HEK293T (cell line): ENCODE results near the gene GEMIN4.
A peak's percentile ranks its signal among the peaks of the same experiment; 100 is the strongest.
"Not testable (repeated sequence)": the region's sequence is repeated elsewhere in the genome, so short reads cannot be mapped to it uniquely, and the experiment has no call there.

Experiments used
- CTCF ChIA-PET: fragments of 350-600 bp; formaldehyde crosslinking; extraction: SDS; loops from one replicate; lab custom pipeline; 2021; ENCODE audit warnings: antibody characterized with exemption, inconsistent platforms; lab: Yijun Ruan, JAX
- POLR2A ChIA-PET: fragments of 350-600 bp; formaldehyde crosslinking; extraction: SDS; loops from one replicate; lab custom pipeline; 2020; ENCODE audit warnings: antibody characterized with exemption, inconsistent platforms; lab: Yijun Ruan, JAX
- DNase-seq: peaks from one replicate; pipeline ENCODE4 v3.0.0; 2012; ENCODE audit warnings: mixed read lengths; ENCODE audit errors: extremely low spot score
- ARNT ChIP-seq: fragments of 450-650 bp; IDR thresholded peaks from 2 replicates; pipeline ENCODE4 v1.6.1; 2017; ENCODE audit warnings: mild to moderate bottlenecking
- BHLHE40 ChIP-seq: fragments of 450-650 bp; IDR thresholded peaks from 2 replicates; pipeline ENCODE4 v1.6.1; 2016; ENCODE audit warnings: mild to moderate bottlenecking, moderate library complexity, borderline replicate concordance
- CTBP1 ChIP-seq: fragments of 450-650 bp; IDR thresholded peaks from 2 replicates; pipeline ENCODE4 v1.6.1; 2016; ENCODE audit warnings: borderline replicate concordance
- ELF4 ChIP-seq: fragments of 450-650 bp; IDR thresholded peaks from 2 replicates; pipeline ENCODE4 v1.6.1; 2017; ENCODE audit warnings: antibody characterized with exemption
- FOXA1 ChIP-seq: fragments of 450-650 bp; IDR thresholded peaks from 2 replicates; pipeline ENCODE4 v1.6.1; 2016; ENCODE audit warnings: mild to moderate bottlenecking
- FOXK2 ChIP-seq: fragments of 450-650 bp; IDR thresholded peaks from 2 replicates; pipeline ENCODE4 v1.6.1; 2016; ENCODE audit warnings: mild to moderate bottlenecking
- FOXM1 ChIP-seq: fragments of 450-650 bp; IDR thresholded peaks from 2 replicates; pipeline ENCODE4 v1.6.1; 2017; ENCODE audit warnings: mild to moderate bottlenecking, borderline replicate concordance
- HDGF ChIP-seq: fragments of 450-650 bp; IDR thresholded peaks from 2 replicates; pipeline ENCODE4 v1.6.1; 2017; ENCODE audit warnings: antibody characterized with exemption, borderline replicate concordance
- L3MBTL2 ChIP-seq: fragments of 450-650 bp; conservative IDR thresholded peaks from 2 replicates; pipeline ENCODE4 v1.6.1; 2016; ENCODE audit warnings: mild to moderate bottlenecking
- LEF1 ChIP-seq: fragments of 450-650 bp; IDR thresholded peaks from 2 replicates; pipeline ENCODE4 v1.6.1; 2017; ENCODE audit warnings: mild to moderate bottlenecking, borderline replicate concordance
- NFRKB ChIP-seq: fragments of 450-650 bp; IDR thresholded peaks from 2 replicates; pipeline ENCODE4 v1.6.1; 2016; ENCODE audit warnings: mild to moderate bottlenecking, moderate library complexity
- PKNOX1 ChIP-seq: fragments of 450-650 bp; IDR thresholded peaks from 2 replicates; pipeline ENCODE4 v1.6.1; 2016
- SP1 ChIP-seq: fragments of 450-650 bp; IDR thresholded peaks from 2 replicates; pipeline ENCODE4 v1.6.1; 2017
- SUZ12 ChIP-seq: fragments of 450-650 bp; IDR thresholded peaks from 2 replicates; pipeline ENCODE4 v1.6.1; 2016; ENCODE audit warnings: mild to moderate bottlenecking
- TARDBP ChIP-seq: fragments of 450-650 bp; IDR thresholded peaks from 2 replicates; pipeline ENCODE4 v1.6.1; 2016
- ZNF384 ChIP-seq: fragments of 450-650 bp; IDR thresholded peaks from 2 replicates; pipeline ENCODE4 v1.6.1; 2016

GEMIN4 gene

GRCh38 chr17:752620-753219 is 656 bp upstream of the GEMIN4 start:
- peak; percentile 53 for DNase-seq
- CTCF ChIA-PET, result interaction anchor here (0.6 kb wide), 1 partner anchor 13 kb away, joined by 3 read pairs; no protein-coding TSS in a partner anchor
- POLR2A ChIA-PET, result interaction anchor here (0.7 to 2.4 kb wide), 2 partner anchors 14 to 29 kb away, joined by 4 to 7 read pairs; partner anchors contain the start of genes GLOD4 and MRM3
- TF ChIP-seq HDGF (no peak), L3MBTL2 (peak; percentile 73)

GRCh38 chr17:751269-752001 is 629 bp downstream of the GEMIN4 start:
- DNase-seq, result peak; percentile 20
- ChIA-PET POLR2A (interaction anchor here (1.8 to 2.4 kb wide), 2 partner anchors 30 to 36 kb away, joined by 7 to 8 read pairs; partner anchors contain the start of genes GLOD4 and MRM3), CTCF (interaction anchor here (0.6 kb wide), 2 partner anchors 129 to 1009 kb away, joined by 3 read pairs; no protein-coding TSS in a partner anchor)
- TF ChIP-seq NFRKB, result no peak
- no peak for TF ChIP-seq ELF4
- peak; percentile 66 for TF ChIP-seq L3MBTL2

GRCh38 chr17:750431-751037 is 1.5 kb downstream of the GEMIN4 start:
- DNase-seq, result no peak
- ChIA-PET POLR2A (interaction anchor here (1.3 to 2.4 kb wide), 3 partner anchors 13 to 35 kb away, joined by 5 to 8 read pairs (median 7); partner anchors contain the start of genes GLOD4 and MRM3), CTCF (interaction anchor here (0.6 to 0.9 kb wide), 2 partner anchors 15 to 251 kb away, joined by 4 to 10 read pairs; no protein-coding TSS in a partner anchor)

GRCh38 chr17:749359-749758 is 2.7 kb downstream of the GEMIN4 start:
- DNase-seq, CTCF ChIA-PET: not testable (repeated sequence)
- POLR2A ChIA-PET, result interaction anchor here (1.3 kb wide), 1 partner anchor 12 kb away, joined by 5 read pairs; no protein-coding TSS in a partner anchor

More at GRCh38 chr17:750431-751037, 1.5 kb downstream of the GEMIN4 start:
- TF ChIP-seq CTBP1 (no peak), SP1 (no peak), FOXA1 (no peak), L3MBTL2 (no peak), PKNOX1 (no peak), ZNF384 (no peak), SUZ12 (no peak), ELF4 (no peak), BHLHE40 (no peak)

- POLR2A ChIA-PET, result interaction anchor here (1.0 kb wide), 1 partner anchor 16 kb away, joined by 3 read pairs; no protein-coding TSS in a partner anchor
- CTCF ChIA-PET, DNase-seq: not testable (repeated sequence)
Measured at GRCh38 chr17:748604-749003, 3.5 kb downstream of the GEMIN4 start.

- DNase-seq, result no peak
- ChIA-PET POLR2A (interaction anchor here (0.5 kb wide), 1 partner anchor 190 kb away, joined by 3 read pairs; no protein-coding TSS in a partner anchor), CTCF (no interaction called here)
- no peak for TF ChIP-seq NFRKB
- no peak for TF ChIP-seq SUZ12
- no peak for TF ChIP-seq ELF4
- no peak for TF ChIP-seq FOXA1
- TF ChIP-seq BHLHE40, result no peak
- TF ChIP-seq HDGF, result no peak
- no peak for TF ChIP-seq TARDBP
- no peak for TF ChIP-seq PKNOX1
- no peak for TF ChIP-seq LEF1
- no peak for TF ChIP-seq FOXK2
- no peak for TF ChIP-seq SP1
- no peak for TF ChIP-seq L3MBTL2
- no peak for TF ChIP-seq ZNF384
- no peak for TF ChIP-seq ARNT
- no peak for TF ChIP-seq CTBP1
- no peak for TF ChIP-seq FOXM1
Measured at GRCh38 chr17:746783-747629, 5.1 kb downstream of the GEMIN4 start.
